ENCODE measurements around the gene ADCY1.

The ADCY1 gene

GRCh38 chr7:45690762-45691150 is 116.6 kb downstream of the ADCY1 start:
- no peak for DNase-seq (ENCODE audit: low spot score)

- DNase-seq (ENCODE audit: low spot score), result no peak
These were observed 117.0 kb downstream of the ADCY1 start for GRCh38 chr7:45691155-45691656.

GRCh38 chr7:45692031-45692430 is 117.9 kb downstream of the ADCY1 start:
- no peak for DNase-seq (ENCODE audit: low spot score)

GRCh38 chr7:45695249-45695995 is 121.3 kb downstream of the ADCY1 start:
- no peak for DNase-seq (ENCODE audit: low spot score)

- DNase-seq (ENCODE audit: low spot score), result no peak
These were observed 122.3 kb downstream of the ADCY1 start for GRCh38 chr7:45696476-45696875.

GRCh38 chr7:45697576-45698136 is 123.5 kb downstream of the ADCY1 start:
- DNase-seq (ENCODE audit: low spot score), result no peak

GRCh38 chr7:45698303-45699014 is 124.3 kb downstream of the ADCY1 start:
- no peak for DNase-seq (ENCODE audit: low spot score)

- no peak for DNase-seq (ENCODE audit: low spot score)
These were observed 124.8 kb downstream of the ADCY1 start for GRCh38 chr7:45699015-45699309.

GRCh38 chr7:45699726-45700390 is 125.7 kb downstream of the ADCY1 start:
- DNase-seq (ENCODE audit: low spot score), result no peak

- DNase-seq (ENCODE audit: low spot score), result no peak
These were observed 126.4 kb downstream of the ADCY1 start for GRCh38 chr7:45700556-45700955.

- no peak for DNase-seq (ENCODE audit: low spot score)
These were observed 127.7 kb downstream of the ADCY1 start for GRCh38 chr7:45701701-45702510.

- DNase-seq (ENCODE audit: low spot score), result no peak
These were observed 128.6 kb downstream of the ADCY1 start for GRCh38 chr7:45702751-45703150.

GRCh38 chr7:45703373-45703821 is 129.2 kb downstream of the ADCY1 start:
- no peak for DNase-seq (ENCODE audit: low spot score)

- no peak for DNase-seq (ENCODE audit: low spot score)
These were observed 129.9 kb downstream of the ADCY1 start for GRCh38 chr7:45703911-45704682.

- DNase-seq (ENCODE audit: low spot score), result no peak
These were observed 130.5 kb downstream of the ADCY1 start for GRCh38 chr7:45704683-45705016.

- DNase-seq (ENCODE audit: low spot score), result no peak
These were observed 134.1 kb downstream of the ADCY1 start for GRCh38 chr7:45708046-45708950.

GRCh38 chr7:45709168-45710042 is 135.2 kb downstream of the ADCY1 start:
- DNase-seq (ENCODE audit: low spot score), result no peak

GRCh38 chr7:45710271-45711160 is 136.3 kb downstream of the ADCY1 start:
- no peak for DNase-seq (ENCODE audit: low spot score)

Measured in CD4-positive, alpha-beta T cell treated with Interleukin-15 for 4 hours (primary cell).